BJ (cell line): ENCODE measurements around the gene BLOC1S3. TPM values are rescaled to one million over a fixed set of nuclear protein-coding genes. Genes with fewer than 3 reads are reported as not detected.

ENCODE experiments used
- CTCF ChIA-PET: fragments of 350-600 bp; formaldehyde crosslinking; extraction: SDS; loops from one replicate; lab custom pipeline; 2021; ENCODE audit warnings: antibody characterized with exemption, inconsistent platforms; lab: Yijun Ruan, JAX
- POLR2A ChIA-PET: fragments of 300-600 bp; sonication (Branson Sonifier 250); formaldehyde crosslinking; extraction: SDS; loops from one replicate; lab custom pipeline; 2021; ENCODE audit warnings: antibody characterized with exemption; lab: Charles Lee
- DNase-seq: peaks from one replicate; pipeline ENCODE4 v3.0.0-alpha.2; 2011; ENCODE audit warnings: low read depth
- H3K27me3 ChIP-seq: 2 replicates; pipeline ENCODE4 v1.6.0; 2011; ENCODE audit warnings: low read length; ENCODE audit not compliant: control insufficient read depth, insufficient read depth
- H3K36me3 ChIP-seq: 2 replicates; pipeline ENCODE4 v1.5.1; 2011; ENCODE audit warnings: low read length; ENCODE audit not compliant: control insufficient read depth, insufficient read depth
- H3K4me3 ChIP-seq: 2 replicates; pipeline ENCODE4 v1.5.1; 2011; ENCODE audit warnings: low read depth, mild to moderate bottlenecking, control low read depth, low read length
- polyA plus RNA-seq: library from polyadenylated mRNA; depleted of rRNA; stranded (reverse); fragments of >200 nt; gene quantifications from 2 replicates; pipeline ENCODE4 v1.2.3, GENCODE V29; 2011
- TF ChIP-seq, protein P1 (sequence below): IDR thresholded peaks from 2 replicates; pipeline ENCODE4 v1.5.1; 2011; ENCODE audit warnings: low read depth, mild to moderate bottlenecking, control low read depth, inconsistent platforms, low read length, moderate library complexity; ENCODE audit not compliant: insufficient read depth

The BLOC1S3 gene
- polyA plus RNA-seq, 1 experiment = 8.3 TPM

GRCh38 chr19:45170146-45171106 lies 8.2 kb upstream of the BLOC1S3 start:
- no peak overlapping the region for H3K4me3 ChIP-seq
- H3K36me3 ChIP-seq = no peaks in the 10 kb centered on the region
- no peak for DNase-seq
- CTCF ChIA-PET = interaction anchor here (1.4 kb wide), 1 partner anchor 10 kb away, joined by 3 read pairs; the partner anchor contains the start of gene NKPD1
- H3K27me3 ChIP-seq = no peaks in the 10 kb centered on the region
- TF ChIP-seq, protein P1, sequence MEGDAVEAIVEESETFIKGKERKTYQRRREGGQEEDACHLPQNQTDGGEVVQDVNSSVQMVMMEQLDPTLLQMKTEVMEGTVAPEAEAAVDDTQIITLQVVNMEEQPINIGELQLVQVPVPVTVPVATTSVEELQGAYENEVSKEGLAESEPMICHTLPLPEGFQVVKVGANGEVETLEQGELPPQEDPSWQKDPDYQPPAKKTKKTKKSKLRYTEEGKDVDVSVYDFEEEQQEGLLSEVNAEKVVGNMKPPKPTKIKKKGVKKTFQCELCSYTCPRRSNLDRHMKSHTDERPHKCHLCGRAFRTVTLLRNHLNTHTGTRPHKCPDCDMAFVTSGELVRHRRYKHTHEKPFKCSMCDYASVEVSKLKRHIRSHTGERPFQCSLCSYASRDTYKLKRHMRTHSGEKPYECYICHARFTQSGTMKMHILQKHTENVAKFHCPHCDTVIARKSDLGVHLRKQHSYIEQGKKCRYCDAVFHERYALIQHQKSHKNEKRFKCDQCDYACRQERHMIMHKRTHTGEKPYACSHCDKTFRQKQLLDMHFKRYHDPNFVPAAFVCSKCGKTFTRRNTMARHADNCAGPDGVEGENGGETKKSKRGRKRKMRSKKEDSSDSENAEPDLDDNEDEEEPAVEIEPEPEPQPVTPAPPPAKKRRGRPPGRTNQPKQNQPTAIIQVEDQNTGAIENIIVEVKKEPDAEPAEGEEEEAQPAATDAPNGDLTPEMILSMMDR = no peak
- POLR2A ChIA-PET = no interaction called here

DNA sequence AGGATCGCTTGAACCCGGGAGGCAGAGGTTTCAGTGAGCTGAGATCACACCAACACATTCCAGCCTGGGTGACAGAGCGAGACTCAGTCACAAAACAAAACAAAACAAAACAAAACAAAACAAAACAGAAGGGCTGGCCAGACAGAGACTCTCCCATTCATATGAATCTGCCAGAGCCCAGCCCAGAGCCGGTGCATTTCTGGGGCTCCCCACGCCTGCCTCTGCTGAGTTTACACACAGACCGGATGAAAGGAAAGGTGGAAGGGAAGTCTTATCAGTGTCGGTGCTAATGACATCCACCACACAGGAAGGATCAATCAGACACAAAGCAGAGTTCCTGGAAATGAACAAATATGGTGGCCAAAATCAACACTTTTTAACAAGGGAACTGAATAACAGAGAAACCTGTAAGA lies 7.4 kb upstream of the BLOC1S3 start:
- ChIA-PET CTCF (no interaction called here), POLR2A (no interaction called here)
- no peak for DNase-seq

DNA sequence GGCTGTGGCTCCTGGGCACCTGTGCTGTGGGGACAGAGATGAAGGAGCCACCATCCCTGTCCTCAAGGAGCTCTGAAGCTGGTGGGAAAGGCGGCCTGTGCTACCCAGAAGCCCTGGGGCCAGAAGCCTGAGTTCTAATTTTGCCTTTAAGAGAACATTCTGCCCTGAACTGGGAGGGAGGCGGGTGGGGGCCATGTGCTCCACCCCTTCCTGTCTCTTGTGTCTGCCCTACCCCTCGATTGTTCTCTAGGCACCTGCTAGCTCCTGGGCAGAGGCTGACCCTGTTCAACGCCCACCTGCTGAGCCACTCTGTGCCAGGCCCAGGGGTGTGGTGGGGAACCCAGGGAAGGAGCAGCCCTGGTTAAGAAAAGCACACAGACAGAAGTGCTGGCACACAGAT lies 6.4 kb upstream of the BLOC1S3 start:
- ChIA-PET POLR2A (no interaction called here), CTCF (interaction anchor here (1.7 kb wide), 1 partner anchor 14 kb away, joined by 3 read pairs; no protein-coding TSS in a partner anchor)
- Histone ChIP-seq H3K4me3 (no peak overlapping the region), H3K27me3 (no peaks in the 10 kb centered on the region), H3K36me3 (no peaks in the 10 kb centered on the region)
- TF ChIP-seq, protein P1 = no peak
- DNase-seq = no peak

More for the DNA sequence above, 7.4 kb upstream of the BLOC1S3 start:
- TF ChIP-seq, protein P1 = no peak
- Histone ChIP-seq H3K27me3 (no peaks in the 10 kb centered on the region), H3K36me3 (no peaks in the 10 kb centered on the region), H3K4me3 (no peak overlapping the region)

DNA sequence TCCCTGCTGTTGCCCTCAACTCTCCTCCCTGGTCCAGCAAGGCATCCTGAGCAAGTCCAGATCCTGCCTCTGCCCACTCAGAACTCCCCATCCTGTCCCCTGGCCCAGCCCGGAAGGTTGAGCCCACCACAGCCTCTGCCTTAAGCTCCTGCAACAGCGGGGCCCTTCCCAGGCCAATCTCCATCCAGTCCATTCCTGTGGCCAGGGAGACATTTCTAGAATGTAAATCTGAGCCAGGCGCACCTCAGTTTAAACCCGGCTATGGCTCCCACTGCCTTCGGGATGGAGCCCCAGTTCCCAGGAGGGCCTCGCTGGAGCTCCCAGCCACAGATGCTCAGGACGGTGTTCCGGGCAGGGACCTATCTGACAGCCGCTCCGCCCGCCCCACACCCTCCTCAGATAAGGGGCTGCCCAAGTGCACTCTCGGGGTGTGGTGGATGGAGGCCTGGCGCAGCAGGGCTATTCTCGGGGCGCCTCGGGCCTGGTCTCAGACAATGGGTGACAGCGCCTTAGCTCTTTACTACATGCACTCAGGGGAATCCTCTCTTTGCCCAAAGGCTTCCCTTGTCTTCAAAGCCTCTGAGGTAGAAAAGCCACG lies 5.9 kb upstream of the BLOC1S3 start:
- no peaks in the 10 kb centered on the region for H3K36me3 ChIP-seq
- no peak for DNase-seq
- ChIA-PET POLR2A (no interaction called here), CTCF (interaction anchor here (1.7 kb wide), 1 partner anchor 14 kb away, joined by 3 read pairs; no protein-coding TSS in a partner anchor)
- TF ChIP-seq, protein P1 = no peak
- no peak overlapping the region for H3K4me3 ChIP-seq
- no peaks in the 10 kb centered on the region for H3K27me3 ChIP-seq

GRCh38 chr19:45173816-45174215 lies 4.8 kb upstream of the BLOC1S3 start:
- TF ChIP-seq, protein P1 = no peak
- ChIA-PET POLR2A (no interaction called here), CTCF (interaction anchor here (1.7 kb wide), 1 partner anchor 13 kb away, joined by 3 read pairs; no protein-coding TSS in a partner anchor)
- Histone ChIP-seq H3K36me3 (no peaks in the 10 kb centered on the region), H3K4me3 (no peak overlapping the region), H3K27me3 (no peaks in the 10 kb centered on the region)
- no peak for DNase-seq
